ENCODE data around the gene NGEF. TPM values are rescaled to one million over a fixed set of nuclear protein-coding genes. Genes with fewer than 3 reads are reported as not detected.
A peak's percentile ranks its signal among the peaks of the same experiment; 100 is the strongest.

NGEF gene
- 10 to 100 TPM; 16.4 to 20.9 (median 20.2) TPM for total RNA-seq
- long read RNA-seq = 0 reads

- intact Hi-C loops (cut with DNase I) = no loop called here
- H3K4me3 ChIP-seq = peak within 1 kb of the TSS; percentile 54 to 58 (median 56)
- DNase-seq = peak; percentile 89 to 96 (median 92)
- H3K36me3 ChIP-seq = no peaks in the 10 kb centered on the region
- H3K4me1 ChIP-seq = peaks cover 0 to 19% (median 2%) of the 10 kb centered on the region in 4 donors
- no peaks in the 10 kb centered on the region for H3K9me3 ChIP-seq
- TF ChIP-seq POLR2A (IDR thresholded peaks at IDR 0.05) = peak; percentile 76
- TF ChIP-seq CTCF (IDR thresholded peaks at IDR 0.05) = no peak
- WGBS (ENCODE audit: insufficient coverage, low coverage, low lambda C conversion rate, missing lambda C conversion rate) = 22% methylated on average over 7 of the region's 12 CpGs
- peak within 1 kb of the TSS; percentile 68 to 88 (median 83) for H3K27ac ChIP-seq
- no peaks in the 10 kb centered on the region for H3K27me3 ChIP-seq
- ATAC-seq = peak; percentile 86 to 93 (median 90)
Measured at GRCh38 chr2:233013027-233013461, at the start of gene NGEF. Gene NGEF, minus strand, starts transcription at chr2:233013256. Its CDS starts 38,366 bp downstream, at chr2:232974890.

GRCh38 chr2:233062451-233062850 is 49.4 kb upstream of the NGEF start:
- intact Hi-C loops (cut with DNase I) = no loop called here
- DNase-seq (peak in 2 of 3 donors; percentile 37 to 48), ATAC-seq (peak; percentile 3 to 16 (median 10))
- Histone ChIP-seq H3K36me3 (no peaks in the 10 kb centered on the region), H3K27me3 (no peaks in the 10 kb centered on the region), H3K4me3 (peak overlapping the region; percentile 39 to 49 (median 41)), H3K9me3 (no peaks in the 10 kb centered on the region), H3K4me1 (no peaks in the 10 kb centered on the region), H3K27ac (peak overlapping the region; percentile 50 to 74 (median 57))
- 70% methylated on average over 2 of the region's 4 CpGs for WGBS (ENCODE audit: insufficient coverage, low coverage, low lambda C conversion rate, missing lambda C conversion rate)
- TF ChIP-seq CTCF (IDR thresholded peaks at IDR 0.05) (no peak), POLR2A (IDR thresholded peaks at IDR 0.05) (no peak)

- H3K4me1 ChIP-seq = no peaks in the 10 kb centered on the region
- ATAC-seq (peak; percentile 52 to 71 (median 58)), DNase-seq (peak in 1 of 3 donors; percentile 59)
- 55% methylated on average over 2 of the region's 12 CpGs for WGBS (ENCODE audit: insufficient coverage, low coverage, low lambda C conversion rate, missing lambda C conversion rate)
- no peaks in the 10 kb centered on the region for H3K9me3 ChIP-seq
- H3K27me3 ChIP-seq = no peaks in the 10 kb centered on the region
- H3K27ac ChIP-seq = peak overlapping the region; percentile 50 to 74 (median 57)
- H3K36me3 ChIP-seq = no peaks in the 10 kb centered on the region
- intact Hi-C loops (cut with DNase I) = no loop called here
- H3K4me3 ChIP-seq = peak overlapping the region; percentile 39 to 49 (median 41)
- no peak for TF ChIP-seq POLR2A (IDR thresholded peaks at IDR 0.05)
- peak in 3 of 4 donors; percentile 6 to 13 (median 10) for TF ChIP-seq CTCF (IDR thresholded peaks at IDR 0.05)
Measured at GRCh38 chr2:233061591-233062450, 48.8 kb upstream of the NGEF start.

- Histone ChIP-seq H3K4me3 (peak overlapping the region; percentile 39 to 49 (median 41)), H3K9me3 (no peaks in the 10 kb centered on the region), H3K27ac (peak overlapping the region; percentile 50 to 90 (median 74)), H3K27me3 (no peaks in the 10 kb centered on the region), H3K4me1 (no peaks in the 10 kb centered on the region), H3K36me3 (no peaks in the 10 kb centered on the region)
- WGBS (ENCODE audit: insufficient coverage, low coverage, low lambda C conversion rate, missing lambda C conversion rate) = 47% methylated on average over 4 of the region's 10 CpGs
- ATAC-seq = peak in 3 of 4 donors; percentile 4 to 5 (median 5)
- TF ChIP-seq CTCF (IDR thresholded peaks at IDR 0.05) = no peak
- no peak for TF ChIP-seq POLR2A (IDR thresholded peaks at IDR 0.05)
- DNase-seq = peak in 1 of 3 donors; percentile 49
- intact Hi-C loops (cut with DNase I) = no loop called here
Measured at GRCh38 chr2:233060980-233061590, 48.0 kb upstream of the NGEF start.
